PC-9 (cell line): ENCODE results near the gene PPP1R15B. TPM values are rescaled to one million over a fixed set of nuclear protein-coding genes. Genes with fewer than 3 reads are reported as not detected.

Source experiments
- BruUV-seq: library from RNA; stranded (reverse); fragments of 400-500 nt; replicated peaks from 2 replicates; lab custom pipeline; 2021; lab: Mats Ljungman, UMichigan
- CTCF ChIA-PET: fragments of 300-600 bp; sonication (Branson Sonifier 250); formaldehyde crosslinking; loops from one replicate; lab custom pipeline; 2022; ENCODE audit warnings: antibody characterized with exemption; lab: Charles Lee
- POLR2A ChIA-PET: fragments of 300-600 bp; sonication (Branson Sonifier 250); formaldehyde crosslinking; loops from one replicate; lab custom pipeline; 2022; ENCODE audit warnings: antibody characterized with exemption; ENCODE audit not compliant: unreplicated experiment; lab: Charles Lee
- DNase-seq, 2 experiments: peaks; one replicate each; pipeline versions ENCODE4 v3.0.0 to v3.0.0-alpha.2; 2015 to 2022; ENCODE audit warnings: mixed read lengths in 1 of 2
- H2AFZ ChIP-seq: fragments of 200-600 bp; sonication (generic); 2 replicates; pipeline ENCODE4 v1.8.1; 2017; ENCODE audit warnings: antibody characterized with exemption
- H3F3A ChIP-seq: fragments of 200-600 bp; sonication (generic); 2 replicates; pipeline ENCODE4 v1.8.1; 2017; ENCODE audit warnings: antibody characterized with exemption, mild to moderate bottlenecking, low read depth; ENCODE audit not compliant: insufficient read depth
- H3K27ac ChIP-seq: fragments of 200-600 bp; sonication (generic); 2 replicates; pipeline ENCODE4 v1.6.1; 2016; ENCODE audit warnings: mixed run types
- H3K27me3 ChIP-seq: fragments of 200-600 bp; sonication (generic); 2 replicates; pipeline ENCODE4 v1.6.1; 2016; ENCODE audit warnings: low read depth, mixed run types; ENCODE audit not compliant: insufficient read depth
- H3K36me3 ChIP-seq: fragments of 200-600 bp; sonication (generic); 2 replicates; pipeline ENCODE4 v1.6.1; 2016; ENCODE audit warnings: low read depth, mixed run types
- H3K4me1 ChIP-seq: fragments of 200-600 bp; sonication (generic); replicated peaks from 2 replicates; pipeline ENCODE4 v1.6.1; 2016; ENCODE audit warnings: mixed run types; ENCODE audit not compliant: insufficient read depth
- H3K4me2 ChIP-seq: fragments of 200-600 bp; sonication (generic); 2 replicates; pipeline ENCODE4 v1.6.1; 2017; ENCODE audit warnings: mixed run types
- H3K4me3 ChIP-seq: fragments of 200-600 bp; sonication (generic); 2 replicates; pipeline ENCODE4 v1.6.1; 2016; ENCODE audit warnings: mixed run types
- H3K79me2 ChIP-seq: fragments of 200-600 bp; sonication (generic); 2 replicates; pipeline ENCODE4 v1.6.1; 2017; ENCODE audit warnings: low read depth, mixed run types
- H3K9me2 ChIP-seq: fragments of 200-600 bp; sonication (generic); 2 replicates; pipeline ENCODE4 v1.8.1; 2017; ENCODE audit warnings: mild to moderate bottlenecking; ENCODE audit not compliant: insufficient read depth
- H3K9me3 ChIP-seq: fragments of 200-600 bp; sonication (generic); 2 replicates; pipeline ENCODE4 v1.8.1; 2016; ENCODE audit warnings: low read depth; ENCODE audit not compliant: insufficient read depth
- H4K20me1 ChIP-seq: fragments of 200-600 bp; sonication (generic); 2 replicates; pipeline ENCODE4 v1.8.1; 2017; ENCODE audit not compliant: insufficient read depth
- EZH2 ChIP-seq: fragments of 200-600 bp; sonication (generic); IDR thresholded peaks from 2 replicates; pipeline ENCODE4 v1.8.0; 2017; ENCODE audit warnings: antibody characterized with exemption, low read depth
- intact Hi-C: fragments of 100-400 bp; cut with micrococcal nuclease; formaldehyde crosslinking; loops from one replicate; pipeline ENCODE4 v1.10.0; 2022; ENCODE audit not compliant: unreplicated experiment
- total RNA-seq: library from RNA; stranded (reverse); gene quantifications from 2 replicates; pipeline ENCODE4 v1.2.3, GENCODE V29; 2021
- TF ChIP-seq, protein P1 (sequence below): fragments of 200-600 bp; sonication (generic); conservative IDR thresholded peaks from 2 replicates; pipeline ENCODE4 v1.6.1; 2017; ENCODE audit warnings: mixed run types, antibody characterized with exemption, mild to moderate bottlenecking, moderate library complexity

Gene PPP1R15B
- total RNA-seq, 1 experiment from 2014 or later: 40.9 TPM

DNA sequence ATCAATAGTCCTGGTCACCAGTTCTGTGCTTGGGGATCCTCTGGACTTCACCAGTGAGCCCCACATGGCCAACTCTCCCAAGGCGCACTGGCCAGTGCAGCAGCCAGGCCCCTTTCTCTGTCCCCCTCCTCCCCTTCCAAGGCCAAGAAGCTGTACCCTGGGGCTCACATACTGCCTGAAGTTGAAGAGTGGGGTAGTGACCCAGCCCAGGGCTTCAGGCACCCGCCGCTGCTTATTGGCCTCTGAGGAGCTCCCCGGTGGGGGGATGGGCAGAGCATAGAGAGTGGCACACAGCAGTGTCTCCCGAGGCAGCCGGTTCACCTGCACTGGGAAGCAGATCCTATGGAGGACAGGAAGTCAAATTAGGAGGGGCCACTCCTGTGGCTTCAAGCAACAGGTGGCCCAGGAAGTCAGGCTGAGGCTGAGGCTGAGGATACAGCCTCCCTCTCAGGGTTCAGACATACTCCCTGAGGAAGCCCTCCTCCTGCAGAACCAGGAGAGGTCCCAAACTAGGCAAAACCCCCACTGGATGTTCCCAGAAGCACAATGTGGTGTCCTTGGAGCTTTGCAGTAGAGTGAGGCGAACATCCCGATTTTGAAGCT lies 38.2 kb upstream of the PPP1R15B start:
- DNase-seq: no peak
- Histone ChIP-seq H3K4me1 (peaks cover 60% of the 10 kb centered on the region), H3K4me2 (peak overlapping the region; percentile 78), H4K20me1 (no peaks in the 10 kb centered on the region), H3K36me3 (peaks cover 54% of the 10 kb centered on the region), H2AFZ (no peak overlapping the region), H3K79me2 (peaks cover 34% of the 10 kb centered on the region), H3K9me2 (no peaks in the 10 kb centered on the region), H3K27me3 (no peaks in the 10 kb centered on the region), H3F3A (peaks cover 67% of the 10 kb centered on the region), H3K4me3 (peak overlapping the region; percentile 9; the same call in 1 of the 2 replicates), H3K27ac (peak overlapping the region; percentile 98), H3K9me3 (peaks cover 13% of the 10 kb centered on the region)
- BruUV-seq: no TSS peak
- POLR2A ChIA-PET: interaction anchor here (0.6 to 1.9 kb wide), 3 partner anchors 29 to 1066 kb away, joined by 3 to 25 read pairs (median 5); partner anchors contain the start of gene PIK3C2B
- intact Hi-C loops: loop anchor here (1.0 to 2.0 kb wide), 3 partner anchors 19 to 53 kb away; no protein-coding TSS in a partner anchor
- no peak for TF ChIP-seq EZH2
- TF ChIP-seq, protein P1, sequence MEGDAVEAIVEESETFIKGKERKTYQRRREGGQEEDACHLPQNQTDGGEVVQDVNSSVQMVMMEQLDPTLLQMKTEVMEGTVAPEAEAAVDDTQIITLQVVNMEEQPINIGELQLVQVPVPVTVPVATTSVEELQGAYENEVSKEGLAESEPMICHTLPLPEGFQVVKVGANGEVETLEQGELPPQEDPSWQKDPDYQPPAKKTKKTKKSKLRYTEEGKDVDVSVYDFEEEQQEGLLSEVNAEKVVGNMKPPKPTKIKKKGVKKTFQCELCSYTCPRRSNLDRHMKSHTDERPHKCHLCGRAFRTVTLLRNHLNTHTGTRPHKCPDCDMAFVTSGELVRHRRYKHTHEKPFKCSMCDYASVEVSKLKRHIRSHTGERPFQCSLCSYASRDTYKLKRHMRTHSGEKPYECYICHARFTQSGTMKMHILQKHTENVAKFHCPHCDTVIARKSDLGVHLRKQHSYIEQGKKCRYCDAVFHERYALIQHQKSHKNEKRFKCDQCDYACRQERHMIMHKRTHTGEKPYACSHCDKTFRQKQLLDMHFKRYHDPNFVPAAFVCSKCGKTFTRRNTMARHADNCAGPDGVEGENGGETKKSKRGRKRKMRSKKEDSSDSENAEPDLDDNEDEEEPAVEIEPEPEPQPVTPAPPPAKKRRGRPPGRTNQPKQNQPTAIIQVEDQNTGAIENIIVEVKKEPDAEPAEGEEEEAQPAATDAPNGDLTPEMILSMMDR: no peak
- CTCF ChIA-PET: interaction anchor here (0.6 to 3.8 kb wide), 6 partner anchors 11 to 53 kb away, joined by 3 to 27 read pairs (median 4); partner anchors contain the start of gene PIK3C2B

- H2AFZ ChIP-seq: no peak overlapping the region
- peaks cover 60% of the 10 kb centered on the region for H3K36me3 ChIP-seq
- peak overlapping the region; percentile 98 for H3K27ac ChIP-seq
- DNase-seq: peak; percentile 62 to 84
- no peaks in the 10 kb centered on the region for H3K27me3 ChIP-seq
- H3K4me2 ChIP-seq: peak overlapping the region; percentile 78
- BruUV-seq: TSS peak; percentile 39
- TF ChIP-seq, protein P1: no peak
- no peak for TF ChIP-seq EZH2
- H4K20me1 ChIP-seq: no peaks in the 10 kb centered on the region
- peaks cover 13% of the 10 kb centered on the region for H3K9me3 ChIP-seq
- H3K79me2 ChIP-seq: peaks cover 37% of the 10 kb centered on the region
- ChIA-PET CTCF (interaction anchor here (0.7 to 3.8 kb wide), 8 partner anchors 9 to 71 kb away, joined by 3 to 27 read pairs (median 6); partner anchors contain the start of gene PIK3C2B), POLR2A (interaction anchor here (0.6 to 1.9 kb wide), 9 partner anchors 10 to 578 kb away, joined by 3 to 25 read pairs (median 11); partner anchors contain the start of genes MDM4 and PIK3C2B)
- intact Hi-C loops: loop anchor here (1.0 to 2.0 kb wide), 3 partner anchors 11 to 54 kb away; partner anchors contain the start of gene PIK3C2B
- H3F3A ChIP-seq: peaks cover 73% of the 10 kb centered on the region
- H3K4me3 ChIP-seq: peak overlapping the region; percentile 47; the same call in 1 of the 2 replicates
- no peaks in the 10 kb centered on the region for H3K9me2 ChIP-seq
- H3K4me1 ChIP-seq: peaks cover 67% of the 10 kb centered on the region
These were observed 37.5 kb upstream of the PPP1R15B start for GRCh38 chr1:204448991-204449677.

DNA sequence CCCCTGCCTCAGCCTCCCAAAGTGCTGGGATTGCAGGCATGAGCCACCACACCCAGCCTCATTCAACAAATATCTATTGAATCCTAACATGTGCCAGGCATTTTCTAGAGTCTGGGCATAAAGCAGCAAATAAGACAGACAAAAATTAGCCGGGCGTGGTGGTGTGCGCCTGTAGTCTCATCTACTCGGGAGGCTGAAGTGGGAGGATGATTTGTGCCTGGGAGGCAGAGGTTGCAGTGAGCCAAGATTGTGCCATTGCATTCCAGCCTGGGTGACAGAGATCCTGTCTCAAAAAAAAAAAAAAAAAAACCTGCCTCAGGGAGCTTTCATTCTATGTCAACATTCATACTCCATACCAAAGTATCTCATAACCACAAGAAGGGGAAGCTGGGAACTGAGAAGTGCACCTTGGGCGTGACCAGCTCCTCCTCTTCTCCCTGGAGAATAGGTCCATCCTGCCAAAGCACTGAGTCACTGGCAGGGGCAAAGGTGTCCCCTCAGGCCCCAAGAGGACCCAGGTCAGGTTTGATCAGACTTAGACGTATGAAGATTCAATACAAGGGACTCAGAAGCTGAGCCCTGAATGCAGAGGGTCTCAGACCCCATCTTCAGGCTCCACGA lies 36.8 kb upstream of the PPP1R15B start:
- ChIA-PET CTCF (interaction anchor here (0.7 to 3.8 kb wide), 9 partner anchors 8 to 71 kb away, joined by 3 to 27 read pairs (median 4); partner anchors contain the start of gene PIK3C2B), POLR2A (interaction anchor here (0.6 to 1.1 kb wide), 9 partner anchors 9 to 577 kb away, joined by 3 to 20 read pairs (median 10); partner anchors contain the start of gene MDM4)
- Histone ChIP-seq H3K9me3 (peaks cover 13% of the 10 kb centered on the region), H3K4me3 (peak overlapping the region; percentile 47; the same call in 1 of the 2 replicates), H4K20me1 (no peaks in the 10 kb centered on the region), H3F3A (peaks cover 80% of the 10 kb centered on the region), H3K9me2 (no peaks in the 10 kb centered on the region), H3K27me3 (no peaks in the 10 kb centered on the region), H3K79me2 (peaks cover 37% of the 10 kb centered on the region), H3K4me1 (peaks cover 74% of the 10 kb centered on the region), H3K36me3 (peaks cover 60% of the 10 kb centered on the region), H2AFZ (no peak overlapping the region), H3K4me2 (peak overlapping the region; percentile 78), H3K27ac (peak overlapping the region; percentile 98)
- TF ChIP-seq, protein P1: no peak
- no peak for TF ChIP-seq EZH2
- BruUV-seq: no TSS peak
- intact Hi-C loops: loop anchor here (1.0 to 2.0 kb wide), 3 partner anchors 10 to 54 kb away; partner anchors contain the start of gene PIK3C2B
- peak; percentile 88 to 100 for DNase-seq
